Measurements from ENCODE around the gene LMTK3.

- no peak for TF ChIP-seq POLR2AphosphoS5 (IDR thresholded peaks at IDR 0.05)
- no peak for TF ChIP-seq CTCF (IDR thresholded peaks at IDR 0.05)
- no peak for TF ChIP-seq EP300 (IDR thresholded peaks at IDR 0.05)
These were observed 16.2 kb downstream of the LMTK3 start for GRCh38 chr19:48495396-48495795.
